ENCODE results near the gene ROCK2.

ROCK2 gene

GRCh38 chr2:11182951-11183350, 161.5 kb downstream of the ROCK2 start:
- Mint-ChIP-seq H3K9me3 (no peaks in the 10 kb centered on the region), H3K4me3 (no peak overlapping the region), H3K27me3 (ENCODE audit: low read depth, poor library complexity) (no peaks in the 10 kb centered on the region), H3K27ac (peak overlapping the region; percentile 17), H3K4me1 (no peaks in the 10 kb centered on the region), H3K36me3 (ENCODE audit: low read depth) (peaks cover 31% of the 10 kb centered on the region)
- DNase-seq: no peak
- TF ChIP-seq CTCF (IDR thresholded peaks at IDR 0.05): no peak

DNA sequence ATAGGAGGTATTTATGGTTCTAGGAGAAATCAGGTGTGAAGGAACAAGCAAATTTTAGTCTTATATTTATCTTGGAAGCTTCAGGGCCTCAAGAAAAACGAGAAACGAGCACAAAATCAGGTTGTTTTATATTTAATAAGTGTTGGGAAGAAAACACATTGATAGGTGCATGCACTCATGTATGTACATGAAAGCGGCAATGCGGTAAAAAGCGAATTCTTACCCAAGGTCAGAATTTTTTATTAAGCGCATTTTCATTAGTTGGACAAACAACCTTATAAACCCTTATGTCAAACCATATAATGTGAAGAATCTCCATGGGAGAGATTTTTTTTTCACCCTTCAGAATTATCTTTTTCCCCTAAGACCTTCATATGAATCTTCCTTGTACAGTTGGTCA, 163.8 kb downstream of the ROCK2 start:
- H3K27ac Mint-ChIP-seq: no peak overlapping the region
- no peaks in the 10 kb centered on the region for H3K4me1 Mint-ChIP-seq
- peaks cover 30% of the 10 kb centered on the region for H3K36me3 Mint-ChIP-seq (ENCODE audit: low read depth)
- H3K4me3 Mint-ChIP-seq: no peak overlapping the region
- peaks cover 4% of the 10 kb centered on the region for H3K27me3 Mint-ChIP-seq (ENCODE audit: low read depth, poor library complexity)
- no peaks in the 10 kb centered on the region for H3K9me3 Mint-ChIP-seq
- DNase-seq: no peak
- no peak for TF ChIP-seq CTCF (IDR thresholded peaks at IDR 0.05)

DNA sequence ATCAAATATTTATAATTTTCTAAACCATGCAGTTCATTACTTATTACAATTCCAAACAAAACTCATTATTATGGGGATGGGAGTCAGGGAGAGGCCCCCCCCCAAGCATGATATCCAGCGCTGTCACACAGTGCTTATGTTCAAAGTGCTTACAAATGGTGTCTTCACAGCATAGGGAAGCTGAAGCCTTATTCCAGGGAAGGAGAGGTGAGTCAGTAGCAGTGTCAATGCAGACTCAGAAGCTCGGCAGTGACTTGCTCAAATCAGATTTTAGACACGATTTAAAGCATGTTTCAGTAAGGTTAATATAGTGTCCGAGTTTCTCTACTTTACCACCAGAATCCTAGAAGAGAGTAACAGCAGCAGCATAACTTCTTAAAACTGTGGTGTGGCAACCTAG, 164.5 kb downstream of the ROCK2 start:
- no peak for TF ChIP-seq CTCF (IDR thresholded peaks at IDR 0.05)
- DNase-seq: no peak
- Mint-ChIP-seq H3K27ac (no peak overlapping the region), H3K27me3 (ENCODE audit: low read depth, poor library complexity) (peaks cover 4% of the 10 kb centered on the region), H3K4me1 (no peaks in the 10 kb centered on the region), H3K4me3 (no peak overlapping the region), H3K9me3 (no peaks in the 10 kb centered on the region), H3K36me3 (ENCODE audit: low read depth) (peaks cover 31% of the 10 kb centered on the region)

DNA sequence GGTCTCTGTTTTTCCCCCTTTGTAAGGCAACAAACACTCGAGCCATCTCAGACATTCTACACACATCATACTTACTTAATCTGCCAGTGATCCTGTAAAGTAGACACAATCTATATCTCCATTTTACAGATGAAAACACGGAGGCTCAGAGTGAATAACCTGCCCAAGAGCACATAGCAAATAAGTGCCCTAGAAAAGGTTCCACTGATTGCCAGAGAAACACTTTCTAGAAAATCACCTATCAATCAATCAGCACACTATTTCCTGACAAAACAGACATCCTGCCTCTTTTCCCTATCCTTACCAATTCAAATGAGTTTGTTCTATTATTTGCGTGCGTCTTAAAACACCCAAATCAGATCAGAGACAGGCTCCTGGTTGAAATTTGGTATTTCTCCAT, 165.2 kb downstream of the ROCK2 start:
- H3K4me1 Mint-ChIP-seq: no peaks in the 10 kb centered on the region
- no peak for TF ChIP-seq CTCF (IDR thresholded peaks at IDR 0.05)
- DNase-seq: no peak
- peak overlapping the region; percentile 18 for H3K27ac Mint-ChIP-seq
- no peak overlapping the region for H3K4me3 Mint-ChIP-seq
- H3K9me3 Mint-ChIP-seq: no peaks in the 10 kb centered on the region
- H3K27me3 Mint-ChIP-seq (ENCODE audit: low read depth, poor library complexity): peaks cover 4% of the 10 kb centered on the region
- H3K36me3 Mint-ChIP-seq (ENCODE audit: low read depth): peaks cover 31% of the 10 kb centered on the region

- H3K4me3 Mint-ChIP-seq: no peak overlapping the region
- peaks cover 4% of the 10 kb centered on the region for H3K27me3 Mint-ChIP-seq (ENCODE audit: low read depth, poor library complexity)
- H3K27ac Mint-ChIP-seq: no peak overlapping the region
- no peak for TF ChIP-seq CTCF (IDR thresholded peaks at IDR 0.05)
- no peaks in the 10 kb centered on the region for H3K9me3 Mint-ChIP-seq
- H3K4me1 Mint-ChIP-seq: no peaks in the 10 kb centered on the region
- peaks cover 29% of the 10 kb centered on the region for H3K36me3 Mint-ChIP-seq (ENCODE audit: low read depth)
- DNase-seq: no peak
These were observed 166.4 kb downstream of the ROCK2 start for GRCh38 chr2:11177871-11178690.

GRCh38 chr2:11175293-11175795, 169.1 kb downstream of the ROCK2 start:
- Mint-ChIP-seq H3K4me1 (no peaks in the 10 kb centered on the region), H3K4me3 (no peak overlapping the region), H3K36me3 (ENCODE audit: low read depth) (peaks cover 14% of the 10 kb centered on the region), H3K27me3 (ENCODE audit: low read depth, poor library complexity) (peaks cover 4% of the 10 kb centered on the region), H3K9me3 (no peaks in the 10 kb centered on the region), H3K27ac (peak overlapping the region; percentile 43)
- no peak for TF ChIP-seq CTCF (IDR thresholded peaks at IDR 0.05)
- no peak for DNase-seq

Measured in nephron progenitor cell (in vitro differentiated cells).